Measurements from ENCODE around the gene LBP.

Gene LBP

DNA sequence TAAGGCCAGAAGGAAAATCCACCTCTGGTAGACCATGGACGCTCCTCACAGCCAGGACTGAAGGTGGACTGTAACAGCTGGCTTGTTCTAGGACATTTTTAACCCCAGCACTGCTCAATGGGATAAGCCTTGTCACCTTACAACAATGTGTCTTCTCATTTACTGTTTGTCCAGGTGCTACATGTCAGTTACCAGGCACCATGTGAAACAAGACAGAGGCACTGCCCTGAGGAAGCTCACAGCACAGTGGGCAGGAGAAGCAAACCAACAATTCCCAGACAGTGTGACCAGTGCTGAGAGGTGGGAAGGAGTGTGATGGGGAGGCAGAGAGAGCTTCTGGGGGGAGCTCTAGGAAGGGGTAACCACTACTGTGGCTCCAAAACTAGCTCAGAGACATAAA lies 78.1 kb downstream of the LBP start:
- Histone ChIP-seq H3K4me3 (ENCODE audit: low read depth, low read length) (no peak overlapping the region), H3K36me3 (replicated peaks) (peaks cover 93% of the 10 kb centered on the region), H3K27me3 (replicated peaks) (no peaks in the 10 kb centered on the region), H3K27ac (no peak overlapping the region)
- DNase-seq = no peak
- TF ChIP-seq, protein P1, sequence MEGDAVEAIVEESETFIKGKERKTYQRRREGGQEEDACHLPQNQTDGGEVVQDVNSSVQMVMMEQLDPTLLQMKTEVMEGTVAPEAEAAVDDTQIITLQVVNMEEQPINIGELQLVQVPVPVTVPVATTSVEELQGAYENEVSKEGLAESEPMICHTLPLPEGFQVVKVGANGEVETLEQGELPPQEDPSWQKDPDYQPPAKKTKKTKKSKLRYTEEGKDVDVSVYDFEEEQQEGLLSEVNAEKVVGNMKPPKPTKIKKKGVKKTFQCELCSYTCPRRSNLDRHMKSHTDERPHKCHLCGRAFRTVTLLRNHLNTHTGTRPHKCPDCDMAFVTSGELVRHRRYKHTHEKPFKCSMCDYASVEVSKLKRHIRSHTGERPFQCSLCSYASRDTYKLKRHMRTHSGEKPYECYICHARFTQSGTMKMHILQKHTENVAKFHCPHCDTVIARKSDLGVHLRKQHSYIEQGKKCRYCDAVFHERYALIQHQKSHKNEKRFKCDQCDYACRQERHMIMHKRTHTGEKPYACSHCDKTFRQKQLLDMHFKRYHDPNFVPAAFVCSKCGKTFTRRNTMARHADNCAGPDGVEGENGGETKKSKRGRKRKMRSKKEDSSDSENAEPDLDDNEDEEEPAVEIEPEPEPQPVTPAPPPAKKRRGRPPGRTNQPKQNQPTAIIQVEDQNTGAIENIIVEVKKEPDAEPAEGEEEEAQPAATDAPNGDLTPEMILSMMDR (IDR thresholded peaks at IDR 0.05; ENCODE audit: low read depth, low read length, missing control alignments) = no peak
- in situ Hi-C loops (cut with HindIII; ENCODE audit: low pct_ligation_motif_present, low sequenced_read_pairs) = no loop called here

DNA sequence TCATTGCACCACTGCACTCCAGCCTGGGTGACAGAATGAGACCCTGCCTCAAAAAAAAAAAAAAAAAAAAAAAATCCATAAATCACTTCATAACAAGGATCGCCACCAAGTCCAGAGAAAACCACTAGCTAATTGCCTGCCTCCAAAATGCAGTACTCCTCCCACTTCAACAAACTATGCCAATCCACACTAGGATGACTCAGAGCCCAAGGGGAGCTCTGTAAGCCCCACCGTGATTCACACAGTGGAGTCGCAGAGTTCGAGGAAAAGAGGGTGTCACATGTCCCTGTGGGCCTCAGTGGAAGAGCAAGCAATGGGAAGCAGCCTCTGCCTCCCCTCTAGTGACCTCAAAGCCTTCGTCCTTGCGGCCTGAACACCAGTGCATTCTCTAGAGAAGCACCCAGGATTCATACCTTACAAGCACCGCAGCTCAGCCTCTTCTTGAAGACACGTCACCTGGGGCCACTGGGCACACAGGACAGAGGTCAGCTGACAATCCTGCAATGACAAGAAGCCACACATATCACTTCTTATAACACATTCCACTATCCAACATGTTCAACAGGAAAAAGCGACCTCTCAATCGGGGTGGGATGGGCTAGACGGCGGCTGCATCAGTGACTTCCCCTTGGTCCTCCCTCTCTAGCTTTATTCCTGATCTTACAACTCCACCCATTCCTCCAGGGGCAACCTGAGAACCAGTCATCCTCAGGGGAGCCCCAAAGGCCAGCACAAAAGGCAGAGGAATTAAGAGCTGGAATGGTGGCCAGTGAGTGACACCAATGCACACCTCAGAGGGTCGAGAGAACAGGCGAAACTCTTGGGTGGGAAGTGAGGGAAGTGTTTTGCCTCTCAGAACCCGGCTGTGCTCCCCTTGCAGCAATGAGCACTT lies 80.0 kb downstream of the LBP start:
- H3K27me3 ChIP-seq (replicated peaks) = no peaks in the 10 kb centered on the region
- H3K27ac ChIP-seq = peak overlapping the region; percentile 71
- TF ChIP-seq, protein P1 (IDR thresholded peaks at IDR 0.05; ENCODE audit: low read depth, low read length, missing control alignments) = no peak
- in situ Hi-C loops (cut with HindIII; ENCODE audit: low pct_ligation_motif_present, low sequenced_read_pairs) = no loop called here
- DNase-seq = peak; percentile 87
- H3K4me3 ChIP-seq (ENCODE audit: low read depth, low read length) = no peak overlapping the region
- H3K36me3 ChIP-seq (replicated peaks) = peaks cover 93% of the 10 kb centered on the region
